ENCODE data around the gene ANKRD63. TPM values are rescaled to one million over a fixed set of nuclear protein-coding genes. Genes with fewer than 3 reads are reported as not detected.

The ANKRD63 gene
- total and polyA plus RNA-seq, 2 of the 8 experiments (the other 6 are each of a cell fraction or from before 2014, with no cell fraction given), result 0.18 to 0.26 TPM

GRCh38 chr15:40282147-40282868, 556 bp downstream of the ANKRD63 start:
- Histone ChIP-seq H3K4ac (replicated peaks; ENCODE audit: insufficient read length, low read depth, low read length) (no peak overlapping the region), H3K9ac (replicated peaks in 1 of 4; ENCODE audit: extremely low read depth in 1 of 4, low read depth in 3 of 4, low read length in 3 of 4) (no peak overlapping the region), H3K36me3 (ENCODE audit: control insufficient read depth in 2 of 4, insufficient read depth in 4 of 4, low read length in 3 of 4) (peaks cover 0 to 15% (median 0%) of the 10 kb centered on the region in 4 experiments; a peak in 1 of 8 replicates), H3K79me1 (ENCODE audit: low read depth, low read length) (no peaks in the 10 kb centered on the region; the same call in 1 of the 2 replicates), H3K23me2 (ENCODE audit: low read depth, low read length) (peaks cover 22% of the 10 kb centered on the region; the same call in 1 of the 2 replicates), H2AK5ac (ENCODE audit: low read depth, low read length) (no peak overlapping the region), H3K4me1 (replicated peaks in 1 of 4; ENCODE audit: control insufficient read depth in 3 of 4, insufficient read depth in 4 of 4, low read length in 3 of 4) (peaks cover 17 to 47% (median 34%) of the 10 kb centered on the region in 4 experiments), H4K5ac (ENCODE audit: insufficient read length, low read depth, low read length) (no peak overlapping the region), H3K27me3 (replicated peaks in 1 of 4; ENCODE audit: control insufficient read depth in 3 of 4, extremely low read depth in 1 of 4, insufficient read depth in 3 of 4, low read length in 3 of 4) (peaks cover 40 to 69% (median 54%) of the 10 kb centered on the region in 4 experiments), H2AFZ (ENCODE audit: low read length) (no peak overlapping the region; the same call in 1 of the 2 replicates), H2BK20ac (ENCODE audit: low read length) (no peak overlapping the region; the same call in 1 of the 2 replicates), H3K23ac (ENCODE audit: insufficient read length) (no peak overlapping the region), H4K91ac (replicated peaks; ENCODE audit: insufficient read length, low read length) (peak overlapping the region; percentile 76), H2BK120ac (replicated peaks; ENCODE audit: low read depth, low read length) (no peak overlapping the region), H3K18ac (ENCODE audit: extremely low read depth, low read length) (peak overlapping the region; percentile 95), H3K14ac (ENCODE audit: insufficient read length) (no peak overlapping the region), H3K4me2 (ENCODE audit: insufficient read depth in 1 of 2, low read depth in 2 of 2, low read length in 2 of 2) (peak overlapping the region; percentile 78 to 97), H2BK15ac (ENCODE audit: low read length) (peak overlapping the region; percentile 61; the same call in 1 of the 2 replicates), H3K9me3 (ENCODE audit: insufficient read depth in 2 of 2, low read depth in 1 of 2, low read length in 1 of 2) (no peaks in the 10 kb centered on the region), H4K8ac (ENCODE audit: extremely low read depth, insufficient read depth, low read length) (peak overlapping the region; percentile 58; the same call in 1 of the 2 replicates), H4K20me1 (replicated peaks in 1 of 2; ENCODE audit: control insufficient read depth in 1 of 2, insufficient read depth in 2 of 2, low read length in 2 of 2) (no peaks in the 10 kb centered on the region), H3K79me2 (ENCODE audit: control insufficient read depth in 1 of 2, insufficient read depth in 2 of 2, low read length in 2 of 2) (no peaks in the 10 kb centered on the region), H3K27ac (ENCODE audit: low read depth, low read length) (no peak overlapping the region), H2BK5ac (ENCODE audit: low read depth, low read length) (peak overlapping the region; percentile 60; the same call in 1 of the 2 replicates), H2BK12ac (ENCODE audit: low read depth, low read length) (peak overlapping the region; percentile 87; the same call in 1 of the 2 replicates), H3K56ac (replicated peaks; ENCODE audit: insufficient read length, low read depth, low read length) (no peak overlapping the region), H3K4me3 (ENCODE audit: extremely low read depth in 1 of 4, insufficient read depth in 2 of 4, low read depth in 3 of 4, low read length in 4 of 4) (peak overlapping the region; percentile 21 to 61 (median 32))
- ChIA-PET CTCF (ENCODE audit: partially characterized antibody) (interaction anchor here (0.8 to 16.2 kb wide), 6 partner anchors 9 to 57 kb away, joined by 3 to 518 read pairs (median 32); partner anchors contain the start of genes CCDC9B, INAFM2 and PLCB2), POLR2A (ENCODE audit: partially characterized antibody) (interaction anchor here (1.4 to 3.5 kb wide), 5 partner anchors 9 to 26 kb away, joined by 3 to 16 read pairs (median 7); partner anchors contain the start of gene PLCB2)
- FAIRE-seq (no peak), DNase-seq (ENCODE audit: low read depth in 1 of 2, low spot score in 2 of 2) (peak in 1 of 2 experiments; percentile 86)
- WGBS, 2 experiments (ENCODE audit: extremely low coverage in 1 of 2, insufficient coverage in 1 of 2, insufficient read length in 1 of 2, insufficient replicate concordance in 2 of 2, low coverage in 1 of 2, low lambda C conversion rate in 2 of 2, missing lambda C conversion rate in 1 of 2), result 3% methylated on average over 57 of the region's 92 CpGs; no CpG with 5 or more reads in 1 of the 2 experiments
- TF ChIP-seq BACH1 (IDR thresholded peaks at IDR 0.05; ENCODE audit: low read length) (peak; percentile 12; the same call in 1 of the 2 replicates), EZH2 (IDR thresholded peaks at IDR 0.05; ENCODE audit: low read depth, low read length, severe bottlenecking) (peak; percentile 73), KDM4A (IDR thresholded peaks at IDR 0.05; ENCODE audit: low read depth, low read length, severe bottlenecking) (peak; percentile 89), TEAD4 (IDR thresholded peaks at IDR 0.05; ENCODE audit: low read depth, low read length) (0 out of 2 replicates have a peak, but pooled peaks have one; percentile 7), ASH2L (IDR thresholded peaks at IDR 0.05; ENCODE audit: low read length) (peak; percentile 45), SUZ12 (IDR thresholded peaks at IDR 0.05; ENCODE audit: low read length) (peak; percentile 85; the same call in 1 of the 2 replicates)
- TF ChIP-seq, protein P1, sequence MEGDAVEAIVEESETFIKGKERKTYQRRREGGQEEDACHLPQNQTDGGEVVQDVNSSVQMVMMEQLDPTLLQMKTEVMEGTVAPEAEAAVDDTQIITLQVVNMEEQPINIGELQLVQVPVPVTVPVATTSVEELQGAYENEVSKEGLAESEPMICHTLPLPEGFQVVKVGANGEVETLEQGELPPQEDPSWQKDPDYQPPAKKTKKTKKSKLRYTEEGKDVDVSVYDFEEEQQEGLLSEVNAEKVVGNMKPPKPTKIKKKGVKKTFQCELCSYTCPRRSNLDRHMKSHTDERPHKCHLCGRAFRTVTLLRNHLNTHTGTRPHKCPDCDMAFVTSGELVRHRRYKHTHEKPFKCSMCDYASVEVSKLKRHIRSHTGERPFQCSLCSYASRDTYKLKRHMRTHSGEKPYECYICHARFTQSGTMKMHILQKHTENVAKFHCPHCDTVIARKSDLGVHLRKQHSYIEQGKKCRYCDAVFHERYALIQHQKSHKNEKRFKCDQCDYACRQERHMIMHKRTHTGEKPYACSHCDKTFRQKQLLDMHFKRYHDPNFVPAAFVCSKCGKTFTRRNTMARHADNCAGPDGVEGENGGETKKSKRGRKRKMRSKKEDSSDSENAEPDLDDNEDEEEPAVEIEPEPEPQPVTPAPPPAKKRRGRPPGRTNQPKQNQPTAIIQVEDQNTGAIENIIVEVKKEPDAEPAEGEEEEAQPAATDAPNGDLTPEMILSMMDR (IDR thresholded peaks at IDR 0.05; ENCODE audit: control extremely low read depth in 1 of 3, insufficient read depth in 1 of 3, low read depth in 1 of 3, low read length in 3 of 3), result peak in 2 of 3 experiments; percentile 38 to 60; a peak in 3 of 4 replicates
- TF ChIP-seq, protein P2, sequence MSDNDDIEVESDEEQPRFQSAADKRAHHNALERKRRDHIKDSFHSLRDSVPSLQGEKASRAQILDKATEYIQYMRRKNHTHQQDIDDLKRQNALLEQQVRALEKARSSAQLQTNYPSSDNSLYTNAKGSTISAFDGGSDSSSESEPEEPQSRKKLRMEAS (IDR thresholded peaks at IDR 0.05), result peak; percentile 64

Data from H1 (cell line).